OCI-LY1 (cell line): ENCODE data around the gene MED13L.

Experiments
- EZH2 ChIP-seq: fragments of 200-600 bp; sonication (generic), shearing (Covaris generic); IDR thresholded peaks from 2 replicates; pipeline ENCODE4 v1.8.0; 2017; ENCODE audit warnings: borderline replicate concordance, mixed run types, mild to moderate bottlenecking, antibody characterized with exemption, low read length, moderate library complexity, mixed read lengths
- TF ChIP-seq, protein P1 (sequence below): fragments of 200-600 bp; sonication (generic), shearing (Covaris generic); IDR thresholded peaks from 2 replicates; pipeline ENCODE4 v1.5.1; 2017; ENCODE audit warnings: mild to moderate bottlenecking, antibody characterized with exemption, low read length, moderate library complexity, mixed read lengths

DNA sequence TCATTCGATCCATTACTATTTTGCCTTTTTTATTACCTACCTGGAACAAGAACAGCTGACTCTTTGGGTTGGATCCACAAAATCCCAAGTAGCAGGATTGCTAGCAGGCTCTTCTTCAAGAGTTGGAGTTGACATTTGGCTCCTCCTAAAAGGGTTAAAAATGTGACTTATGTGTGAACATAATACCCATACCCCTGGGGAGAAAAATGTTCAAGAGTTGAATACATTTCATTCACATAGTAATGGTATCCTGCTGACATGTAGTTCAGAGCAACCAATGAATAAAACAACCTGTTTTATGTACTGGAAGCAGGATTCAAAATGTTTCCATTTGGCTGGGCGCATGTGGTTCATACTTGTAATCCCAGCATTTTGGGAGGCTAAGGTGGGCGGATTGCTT lies 264.7 kb downstream of the MED13L start:
- TF ChIP-seq, protein P1, sequence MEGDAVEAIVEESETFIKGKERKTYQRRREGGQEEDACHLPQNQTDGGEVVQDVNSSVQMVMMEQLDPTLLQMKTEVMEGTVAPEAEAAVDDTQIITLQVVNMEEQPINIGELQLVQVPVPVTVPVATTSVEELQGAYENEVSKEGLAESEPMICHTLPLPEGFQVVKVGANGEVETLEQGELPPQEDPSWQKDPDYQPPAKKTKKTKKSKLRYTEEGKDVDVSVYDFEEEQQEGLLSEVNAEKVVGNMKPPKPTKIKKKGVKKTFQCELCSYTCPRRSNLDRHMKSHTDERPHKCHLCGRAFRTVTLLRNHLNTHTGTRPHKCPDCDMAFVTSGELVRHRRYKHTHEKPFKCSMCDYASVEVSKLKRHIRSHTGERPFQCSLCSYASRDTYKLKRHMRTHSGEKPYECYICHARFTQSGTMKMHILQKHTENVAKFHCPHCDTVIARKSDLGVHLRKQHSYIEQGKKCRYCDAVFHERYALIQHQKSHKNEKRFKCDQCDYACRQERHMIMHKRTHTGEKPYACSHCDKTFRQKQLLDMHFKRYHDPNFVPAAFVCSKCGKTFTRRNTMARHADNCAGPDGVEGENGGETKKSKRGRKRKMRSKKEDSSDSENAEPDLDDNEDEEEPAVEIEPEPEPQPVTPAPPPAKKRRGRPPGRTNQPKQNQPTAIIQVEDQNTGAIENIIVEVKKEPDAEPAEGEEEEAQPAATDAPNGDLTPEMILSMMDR = no peak
- TF ChIP-seq EZH2 = no peak
